Panc1 (cell line): ENCODE data around the gene CPLANE2. TPM values are rescaled to one million over a fixed set of nuclear protein-coding genes. Genes with fewer than 3 reads are reported as not detected.
A peak's percentile ranks its signal among the peaks of the same experiment; 100 is the strongest.

Experiments
- ATAC-seq: fragments of 200-7000 bp; cut with Tn5 transposase; 2 replicates; pipeline ENCODE4 v1.9.1; 2020; ENCODE audit warnings: mild to moderate bottlenecking, moderate library complexity
- BruUV-seq: library from RNA; stranded (reverse); fragments of 400-500 nt; replicated peaks from 2 replicates; lab custom pipeline; 2021; lab: Mats Ljungman, UMichigan
- CTCF ChIA-PET: fragments of 300-600 bp; sonication (Branson Sonifier 250); formaldehyde crosslinking; loops from one replicate; lab custom pipeline; 2022; ENCODE audit warnings: antibody characterized with exemption; lab: Charles Lee
- POLR2A ChIA-PET: fragments of 300-600 bp; sonication (Branson Sonifier 250); formaldehyde crosslinking; loops from one replicate; lab custom pipeline; 2022; ENCODE audit warnings: antibody characterized with exemption; lab: Charles Lee
- DNase-seq: peaks from one replicate; pipeline ENCODE4 v3.0.0-alpha.2; 2010; ENCODE audit warnings: low read depth, low spot score
- H3K27ac ChIP-seq: 2 replicates; pipeline ENCODE4 v1.5.1; 2011; ENCODE audit warnings: mild to moderate bottlenecking, low read length, inconsistent platforms
- H3K27me3 ChIP-seq: fragments of 200-500 bp; sonication (Bioruptor generic); 2 replicates; pipeline ENCODE4 v1.6.0; 2014; ENCODE audit warnings: low read length, inconsistent platforms; ENCODE audit not compliant: control insufficient read depth, insufficient read depth
- H3K36me3 ChIP-seq: fragments of 200-500 bp; sonication (Bioruptor generic); 2 replicates; pipeline ENCODE4 v1.5.1; 2014; ENCODE audit warnings: inconsistent platforms, mild to moderate bottlenecking, low read length, moderate library complexity; ENCODE audit not compliant: control insufficient read depth, insufficient read depth
- H3K4me1 ChIP-seq: 2 replicates; pipeline ENCODE4 v1.5.1; 2011; ENCODE audit warnings: inconsistent platforms, mild to moderate bottlenecking, low read length, moderate library complexity; ENCODE audit not compliant: control insufficient read depth, insufficient read depth
- H3K4me3 ChIP-seq, 2 experiments: 2 replicates each; pipeline ENCODE4 v1.5.1; 2011 to 2012; ENCODE audit warnings: low read depth in 2 of 2, low read length in 2 of 2, mild to moderate bottlenecking in 2 of 2, inconsistent platforms in 1 of 2, moderate library complexity in 1 of 2
- H3K9me3 ChIP-seq: fragments of 200-500 bp; sonication (Bioruptor generic); 2 replicates; pipeline ENCODE4 v1.5.1; 2014; ENCODE audit warnings: low read depth, mild to moderate bottlenecking, inconsistent platforms, low read length, moderate library complexity; ENCODE audit not compliant: control insufficient read depth, insufficient read depth
- POLR2AphosphoS5 ChIP-seq: IDR thresholded peaks from 2 replicates; pipeline ENCODE4 v1.6.1; 2012; ENCODE audit warnings: mild to moderate bottlenecking, low read depth, low read length, moderate library complexity
- SIN3A ChIP-seq: IDR thresholded peaks from 2 replicates; pipeline ENCODE4 v1.6.1; 2012; ENCODE audit warnings: low read depth, mild to moderate bottlenecking, low read length, moderate library complexity, borderline replicate concordance; ENCODE audit not compliant: insufficient read depth
- TCF7L2 ChIP-seq: IDR thresholded peaks from 2 replicates; pipeline ENCODE4 v1.6.1; 2011; ENCODE audit warnings: mild to moderate bottlenecking, low read depth, low read length, inconsistent platforms
- in situ Hi-C: cut with HindIII; loops from 2 replicates; pipeline ENCODE4 v1.10.0; 2016; ENCODE audit warnings: low sequenced_read_pairs, low pct_unique_long_range_greater_than_20kb
- intact Hi-C: fragments of 100-400 bp; cut with micrococcal nuclease; formaldehyde crosslinking; loops from one replicate; pipeline ENCODE4 v1.10.0; 2022; ENCODE audit not compliant: unreplicated experiment
- total RNA-seq: library from RNA; stranded (reverse); gene quantifications from one replicate; pipeline ENCODE4 v1.2.1, GENCODE V29; 2021; ENCODE audit not compliant: unreplicated experiment
- TF ChIP-seq, protein P1 (sequence below): fragments of 450-650 bp; IDR thresholded peaks from 2 replicates; pipeline ENCODE4 v1.5.1; 2017; ENCODE audit warnings: mild to moderate bottlenecking
- TF ChIP-seq, protein P2 (sequence below), 2 experiments: IDR thresholded peaks; 2 replicates each; pipeline ENCODE4 v1.6.1; 2011 to 2012; ENCODE audit warnings: low read depth in 2 of 2, control low read depth in 1 of 2, low read length in 1 of 2, mild to moderate bottlenecking in 1 of 2, moderate library complexity in 1 of 2; ENCODE audit not compliant: insufficient read depth in 1 of 2

The CPLANE2 gene
- total RNA-seq, 1 experiment from 2014 or later = 17.8 TPM

DNA sequence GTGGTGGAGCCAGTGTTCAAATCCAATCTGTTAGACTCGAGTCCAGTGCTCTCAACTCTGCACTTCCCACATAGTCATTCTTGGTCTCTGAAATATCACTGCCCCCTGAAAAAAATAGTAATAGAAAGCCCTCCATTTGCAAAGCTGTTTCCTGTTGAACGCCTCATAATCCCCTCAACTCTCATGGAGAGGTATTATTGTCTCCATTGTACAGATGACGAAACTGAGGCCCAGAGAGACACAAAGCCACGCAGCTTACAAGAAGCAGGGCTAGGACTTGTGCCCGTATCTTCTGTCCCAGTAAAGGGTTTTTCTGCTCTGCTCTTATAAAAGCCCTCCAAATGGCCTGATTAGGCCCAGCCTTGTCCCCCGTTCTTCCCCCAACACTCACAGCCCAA, 18.3 kb downstream of the CPLANE2 start:
- no TSS peak for BruUV-seq
- TF ChIP-seq TCF7L2 (no peak), POLR2AphosphoS5 (no peak), SIN3A (no peak)
- TF ChIP-seq, protein P1, sequence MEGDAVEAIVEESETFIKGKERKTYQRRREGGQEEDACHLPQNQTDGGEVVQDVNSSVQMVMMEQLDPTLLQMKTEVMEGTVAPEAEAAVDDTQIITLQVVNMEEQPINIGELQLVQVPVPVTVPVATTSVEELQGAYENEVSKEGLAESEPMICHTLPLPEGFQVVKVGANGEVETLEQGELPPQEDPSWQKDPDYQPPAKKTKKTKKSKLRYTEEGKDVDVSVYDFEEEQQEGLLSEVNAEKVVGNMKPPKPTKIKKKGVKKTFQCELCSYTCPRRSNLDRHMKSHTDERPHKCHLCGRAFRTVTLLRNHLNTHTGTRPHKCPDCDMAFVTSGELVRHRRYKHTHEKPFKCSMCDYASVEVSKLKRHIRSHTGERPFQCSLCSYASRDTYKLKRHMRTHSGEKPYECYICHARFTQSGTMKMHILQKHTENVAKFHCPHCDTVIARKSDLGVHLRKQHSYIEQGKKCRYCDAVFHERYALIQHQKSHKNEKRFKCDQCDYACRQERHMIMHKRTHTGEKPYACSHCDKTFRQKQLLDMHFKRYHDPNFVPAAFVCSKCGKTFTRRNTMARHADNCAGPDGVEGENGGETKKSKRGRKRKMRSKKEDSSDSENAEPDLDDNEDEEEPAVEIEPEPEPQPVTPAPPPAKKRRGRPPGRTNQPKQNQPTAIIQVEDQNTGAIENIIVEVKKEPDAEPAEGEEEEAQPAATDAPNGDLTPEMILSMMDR = no peak
- TF ChIP-seq, protein P2, sequence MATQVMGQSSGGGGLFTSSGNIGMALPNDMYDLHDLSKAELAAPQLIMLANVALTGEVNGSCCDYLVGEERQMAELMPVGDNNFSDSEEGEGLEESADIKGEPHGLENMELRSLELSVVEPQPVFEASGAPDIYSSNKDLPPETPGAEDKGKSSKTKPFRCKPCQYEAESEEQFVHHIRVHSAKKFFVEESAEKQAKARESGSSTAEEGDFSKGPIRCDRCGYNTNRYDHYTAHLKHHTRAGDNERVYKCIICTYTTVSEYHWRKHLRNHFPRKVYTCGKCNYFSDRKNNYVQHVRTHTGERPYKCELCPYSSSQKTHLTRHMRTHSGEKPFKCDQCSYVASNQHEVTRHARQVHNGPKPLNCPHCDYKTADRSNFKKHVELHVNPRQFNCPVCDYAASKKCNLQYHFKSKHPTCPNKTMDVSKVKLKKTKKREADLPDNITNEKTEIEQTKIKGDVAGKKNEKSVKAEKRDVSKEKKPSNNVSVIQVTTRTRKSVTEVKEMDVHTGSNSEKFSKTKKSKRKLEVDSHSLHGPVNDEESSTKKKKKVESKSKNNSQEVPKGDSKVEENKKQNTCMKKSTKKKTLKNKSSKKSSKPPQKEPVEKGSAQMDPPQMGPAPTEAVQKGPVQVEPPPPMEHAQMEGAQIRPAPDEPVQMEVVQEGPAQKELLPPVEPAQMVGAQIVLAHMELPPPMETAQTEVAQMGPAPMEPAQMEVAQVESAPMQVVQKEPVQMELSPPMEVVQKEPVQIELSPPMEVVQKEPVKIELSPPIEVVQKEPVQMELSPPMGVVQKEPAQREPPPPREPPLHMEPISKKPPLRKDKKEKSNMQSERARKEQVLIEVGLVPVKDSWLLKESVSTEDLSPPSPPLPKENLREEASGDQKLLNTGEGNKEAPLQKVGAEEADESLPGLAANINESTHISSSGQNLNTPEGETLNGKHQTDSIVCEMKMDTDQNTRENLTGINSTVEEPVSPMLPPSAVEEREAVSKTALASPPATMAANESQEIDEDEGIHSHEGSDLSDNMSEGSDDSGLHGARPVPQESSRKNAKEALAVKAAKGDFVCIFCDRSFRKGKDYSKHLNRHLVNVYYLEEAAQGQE (IDR thresholded peaks at IDR 0.05; ENCODE audit: insufficient read depth in 1 of 2, low read depth in 2 of 2, low read length in 1 of 2) = no peak
- Histone ChIP-seq H3K36me3 (no peaks in the 10 kb centered on the region), H3K27me3 (no peaks in the 10 kb centered on the region), H3K27ac (no peak overlapping the region), H3K4me3 (no peak overlapping the region), H3K9me3 (no peaks in the 10 kb centered on the region), H3K4me1 (0 out of 2 replicates have a peak, but pooled peaks cover 5% of the 10 kb centered on the region)
- ChIA-PET POLR2A (interaction anchor here (0.6 kb wide), 1 partner anchor 19 kb away, joined by 3 read pairs; no protein-coding TSS in a partner anchor), CTCF (no interaction called here)
- ATAC-seq (no peak), DNase-seq (no peak)
- intact Hi-C loops (no loop called here), in situ Hi-C loops (no loop called here)

DNA sequence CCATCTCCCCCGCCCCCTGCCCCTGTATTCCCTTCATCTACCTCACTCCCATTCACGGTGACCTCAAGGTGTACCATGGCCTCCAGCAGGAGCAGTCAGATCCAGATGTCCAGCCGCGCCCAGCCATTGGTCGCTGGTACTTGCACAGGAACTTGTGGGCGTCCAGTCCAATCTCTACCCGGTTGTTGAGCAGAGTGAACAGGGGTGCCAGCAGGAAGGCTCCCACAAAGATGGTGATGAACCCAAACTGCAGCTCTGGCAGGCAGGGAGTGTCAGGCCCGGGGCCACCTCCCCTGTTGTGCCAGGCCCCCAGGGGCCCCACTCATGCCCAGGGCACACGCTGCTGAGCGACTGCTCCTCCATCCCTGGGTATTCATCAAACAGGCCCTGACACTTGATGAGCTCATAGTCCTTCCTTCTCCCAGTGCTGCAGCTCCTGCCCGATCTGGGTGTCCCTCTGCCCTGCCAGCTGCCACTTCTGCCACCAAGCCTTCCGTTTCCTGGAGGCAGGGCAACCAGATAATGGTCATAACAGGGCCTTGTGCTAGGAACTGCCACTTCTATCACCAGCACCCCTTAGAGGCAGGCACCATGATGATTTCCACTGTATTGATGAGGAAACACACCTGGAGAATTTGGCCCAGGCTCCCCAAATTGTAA, 18.8 kb downstream of the CPLANE2 start:
- intact Hi-C loops (no loop called here), in situ Hi-C loops (no loop called here)
- TF ChIP-seq, protein P1 = no peak
- no peak for TF ChIP-seq POLR2AphosphoS5
- TF ChIP-seq TCF7L2 = no peak
- TF ChIP-seq, protein P2 (IDR thresholded peaks at IDR 0.05; ENCODE audit: insufficient read depth in 1 of 2, low read depth in 2 of 2, low read length in 1 of 2) = no peak
- no peak for TF ChIP-seq SIN3A
- Histone ChIP-seq H3K4me1 (0 out of 2 replicates have a peak, but pooled peaks cover 5% of the 10 kb centered on the region), H3K9me3 (no peaks in the 10 kb centered on the region), H3K27ac (0 out of 2 replicates have a peak overlapping the region, but pooled peaks have one; percentile 19), H3K36me3 (no peaks in the 10 kb centered on the region), H3K27me3 (no peaks in the 10 kb centered on the region), H3K4me3 (peak overlapping the region; percentile 48 to 83; a peak in 2 of 4 replicates)
- DNase-seq = no peak
- ChIA-PET CTCF (no interaction called here), POLR2A (interaction anchor here (0.6 kb wide), 1 partner anchor 20 kb away, joined by 3 read pairs; no protein-coding TSS in a partner anchor)
- no TSS peak for BruUV-seq
- ATAC-seq = no peak
